ENCODE data around the gene TRPM6. TPM values are rescaled to one million over a fixed set of nuclear protein-coding genes. Genes with fewer than 3 reads are reported as not detected.
A peak's percentile ranks its signal among the peaks of the same experiment; 100 is the strongest.
"Not testable (repeated sequence)": the region's sequence is repeated elsewhere in the genome, so short reads cannot be mapped to it uniquely, and the experiment has no call there.

TRPM6 gene
- total and polyA plus RNA-seq, 4 experiments from 2014 or later = not detected

- ChIA-PET POLR2A (ENCODE audit: partially characterized antibody) (no interaction called here), CTCF (ENCODE audit: partially characterized antibody) (no interaction called here)
- Mint-ChIP-seq H3K9me3 (peaks cover 0 to 20% (median 14%) of the 10 kb centered on the region in 8 donors), H3K36me3 (peaks cover 2 to 3% of the 10 kb centered on the region in 2 donors), H3K4me1 (no peaks in the 10 kb centered on the region), H3K27me3 (peaks cover 18 to 40% of the 10 kb centered on the region in 2 donors), H3K4me3 (no peak overlapping the region), H3K27ac (no peak overlapping the region)
- Histone ChIP-seq H3K9me3 (ENCODE audit: control insufficient read depth in 1 of 2, low read length in 2 of 2) (no peaks in the 10 kb centered on the region), H3K27me3 (ENCODE audit: insufficient read depth, low read length) (no peaks in the 10 kb centered on the region), H3K4me1 (ENCODE audit: insufficient read depth, low read length) (no peaks in the 10 kb centered on the region), H3K36me3 (ENCODE audit: insufficient read depth, low read length) (no peaks in the 10 kb centered on the region), H3K4me3 (ENCODE audit: low read length in 2 of 2) (no peak overlapping the region), H3K27ac (ENCODE audit: low read depth, low read length) (no peak overlapping the region)
- no peak for DNase-seq
- intact Hi-C loops (cut with micrococcal nuclease) = no loop called here
These were observed 19.4 kb upstream of the TRPM6 start for GRCh38 chr9:74907085-74907484.

GRCh38 chr9:74901001-74901400 is 13.3 kb upstream of the TRPM6 start:
- CTCF ChIA-PET (ENCODE audit: partially characterized antibody) = no interaction called here
- intact Hi-C loops (cut with micrococcal nuclease) = no loop called here
- H3K36me3 ChIP-seq (ENCODE audit: insufficient read depth, low read length) = no peaks in the 10 kb centered on the region
- DNase-seq = no peak
- POLR2A ChIA-PET (ENCODE audit: partially characterized antibody) = no interaction called here
- no peaks in the 10 kb centered on the region for H3K36me3 Mint-ChIP-seq
- no peaks in the 10 kb centered on the region for H3K4me1 Mint-ChIP-seq
- no peaks in the 10 kb centered on the region for H3K9me3 ChIP-seq (ENCODE audit: control insufficient read depth in 1 of 2, low read length in 2 of 2)
- peaks cover 6 to 11% of the 10 kb centered on the region in 2 donors for H3K27me3 Mint-ChIP-seq
- H3K4me3 Mint-ChIP-seq = no peak overlapping the region
- H3K27ac Mint-ChIP-seq = no peak overlapping the region
- no peak overlapping the region for H3K4me3 ChIP-seq (ENCODE audit: low read length in 2 of 2)
- H3K27me3 ChIP-seq (ENCODE audit: insufficient read depth, low read length) = no peaks in the 10 kb centered on the region
- no peak overlapping the region for H3K27ac ChIP-seq (ENCODE audit: low read depth, low read length)
- H3K4me1 ChIP-seq (ENCODE audit: insufficient read depth, low read length) = no peaks in the 10 kb centered on the region
- H3K9me3 Mint-ChIP-seq = no peaks in the 10 kb centered on the region

DNA sequence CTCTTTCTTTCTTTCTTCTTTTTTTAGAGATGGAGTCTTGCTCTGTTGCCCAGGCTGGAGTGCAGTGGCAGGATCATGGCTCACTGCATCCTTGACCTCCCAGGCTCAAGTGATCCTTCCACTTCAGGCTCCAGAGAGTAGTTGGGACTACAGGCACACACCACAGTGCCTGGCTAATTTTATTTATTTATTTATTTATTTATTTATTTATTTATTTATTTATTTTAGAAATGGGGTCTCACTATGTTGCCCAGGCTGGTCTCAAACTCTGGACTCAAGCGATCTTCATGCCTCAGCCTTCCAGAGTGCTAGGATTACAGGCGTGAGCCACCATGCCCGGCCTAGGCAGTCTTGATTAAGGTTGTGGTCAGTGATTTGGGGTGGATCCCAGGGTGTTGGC is 728 bp upstream of the TRPM6 start:
- CTCF ChIA-PET (ENCODE audit: partially characterized antibody); H3K9me3 ChIP-seq (ENCODE audit: control insufficient read depth in 1 of 2, low read length in 2 of 2); H3K4me3 ChIP-seq (ENCODE audit: low read length in 2 of 2); H3K27ac ChIP-seq (ENCODE audit: low read depth, low read length); POLR2A ChIA-PET (ENCODE audit: partially characterized antibody); H3K36me3 ChIP-seq (ENCODE audit: insufficient read depth, low read length); H3K9me3 Mint-ChIP-seq; H3K4me1 ChIP-seq (ENCODE audit: insufficient read depth, low read length); DNase-seq; H3K27ac Mint-ChIP-seq; H3K36me3 Mint-ChIP-seq: not testable (repeated sequence)
- Mint-ChIP-seq H3K4me3 (peak overlapping the region in 3 of 8 donors; percentile 36 to 83 (median 58)), H3K27me3 (peaks cover 22 to 30% of the 10 kb centered on the region in 2 donors), H3K4me1 (peaks cover 6 to 18% (median 16%) of the 10 kb centered on the region in 4 donors)
- peaks cover 15% of the 10 kb centered on the region for H3K27me3 ChIP-seq (ENCODE audit: insufficient read depth, low read length)
- intact Hi-C loops (cut with micrococcal nuclease) = loop anchor here (10.0 kb wide), 1 partner anchor 66 kb away; the partner anchor contains the start of gene C9orf40

GRCh38 chr9:74887981-74888370 is 255 bp upstream of the TRPM6 start:
- Histone ChIP-seq H3K9me3 (ENCODE audit: control insufficient read depth in 1 of 2, low read length in 2 of 2) (no peaks in the 10 kb centered on the region), H3K36me3 (ENCODE audit: insufficient read depth, low read length) (no peaks in the 10 kb centered on the region), H3K4me3 (ENCODE audit: low read length in 2 of 2) (no peak overlapping the region), H3K27ac (ENCODE audit: low read depth, low read length) (no peak overlapping the region), H3K27me3 (ENCODE audit: insufficient read depth, low read length) (peaks cover 15% of the 10 kb centered on the region), H3K4me1 (ENCODE audit: insufficient read depth, low read length) (peaks cover 6% of the 10 kb centered on the region)
- peak overlapping the region; percentile 36 to 94 (median 83) for H3K4me3 Mint-ChIP-seq
- H3K27me3 Mint-ChIP-seq = peaks cover 24 to 33% of the 10 kb centered on the region in 2 donors
- no peak overlapping the region for H3K27ac Mint-ChIP-seq
- CTCF ChIA-PET (ENCODE audit: partially characterized antibody) = no interaction called here
- intact Hi-C loops (cut with micrococcal nuclease) = loop anchor here (10.0 kb wide), 1 partner anchor 67 kb away; the partner anchor contains the start of gene C9orf40
- H3K4me1 Mint-ChIP-seq = peaks cover 6 to 18% (median 16%) of the 10 kb centered on the region in 4 donors
- POLR2A ChIA-PET (ENCODE audit: partially characterized antibody) = no interaction called here
- H3K36me3 Mint-ChIP-seq = peaks cover 0 to 3% of the 10 kb centered on the region in 2 donors
- H3K9me3 Mint-ChIP-seq = peaks cover 0 to 9% (median 7%) of the 10 kb centered on the region in 8 donors
- no peak for DNase-seq

DNA sequence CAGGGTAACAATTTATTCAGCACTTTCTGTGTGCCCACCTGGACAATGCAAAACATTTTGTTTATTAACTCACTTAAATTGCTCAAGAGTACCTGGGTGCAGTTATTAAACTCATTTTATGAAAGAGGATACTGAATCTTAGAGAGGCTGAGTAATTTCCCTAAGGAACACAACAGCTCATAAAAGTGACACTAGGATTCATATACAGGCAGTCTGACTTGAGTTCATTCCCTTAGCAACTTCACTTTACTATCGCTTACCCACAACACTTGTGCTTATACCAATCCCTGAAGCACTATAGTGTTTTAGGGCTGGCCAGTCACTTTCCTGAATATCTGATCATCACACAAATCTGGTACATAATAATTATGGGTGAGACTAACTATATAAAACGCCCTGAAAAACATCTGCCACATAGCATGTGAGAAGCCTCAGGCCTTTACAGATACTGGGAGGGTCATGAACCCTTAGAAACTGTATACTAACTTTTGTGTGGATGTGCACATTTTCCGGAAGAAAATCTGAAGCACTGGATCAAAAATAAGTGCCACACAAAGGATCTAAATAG is 11.3 kb downstream of the TRPM6 start:
- Mint-ChIP-seq H3K4me3 (no peak overlapping the region), H3K27me3 (peaks cover 17 to 19% of the 10 kb centered on the region in 2 donors), H3K4me1 (no peaks in the 10 kb centered on the region), H3K9me3 (peaks cover 5 to 34% (median 26%) of the 10 kb centered on the region in 8 donors), H3K27ac (no peak overlapping the region), H3K36me3 (peaks cover 5% of the 10 kb centered on the region in 2 donors)
- Histone ChIP-seq H3K27me3 (ENCODE audit: insufficient read depth, low read length) (no peaks in the 10 kb centered on the region), H3K36me3 (ENCODE audit: insufficient read depth, low read length) (no peaks in the 10 kb centered on the region), H3K27ac (ENCODE audit: low read depth, low read length) (no peak overlapping the region), H3K4me3 (ENCODE audit: low read length in 2 of 2) (no peak overlapping the region), H3K9me3 (ENCODE audit: control insufficient read depth in 1 of 2, low read length in 2 of 2) (peaks cover 0 to 3% of the 10 kb centered on the region in 2 donors), H3K4me1 (ENCODE audit: insufficient read depth, low read length) (no peaks in the 10 kb centered on the region)
- POLR2A ChIA-PET (ENCODE audit: partially characterized antibody) = no interaction called here
- DNase-seq = no peak
- CTCF ChIA-PET (ENCODE audit: partially characterized antibody) = no interaction called here
- intact Hi-C loops (cut with micrococcal nuclease) = no loop called here

DNA sequence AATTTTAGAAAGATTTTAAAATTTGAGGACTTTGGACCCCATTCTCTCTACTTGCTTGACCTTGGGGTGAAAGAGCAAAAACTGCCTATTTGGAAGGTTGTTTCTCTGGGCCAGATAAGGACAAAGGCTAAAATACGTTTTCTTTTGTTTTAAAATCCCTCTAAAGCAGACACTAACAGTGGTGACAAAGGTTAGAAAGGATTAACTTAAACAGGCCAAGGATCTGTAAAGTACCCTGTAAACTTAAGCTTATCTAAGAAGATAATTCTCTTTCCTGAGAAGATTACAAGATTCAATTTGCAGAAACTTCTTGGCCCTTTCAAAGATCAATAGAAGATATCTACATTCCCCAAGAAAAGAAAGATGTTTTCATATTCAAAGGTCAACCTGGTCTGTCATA is 12.1 kb downstream of the TRPM6 start:
- Mint-ChIP-seq H3K27ac (no peak overlapping the region), H3K4me3 (no peak overlapping the region), H3K4me1 (no peaks in the 10 kb centered on the region), H3K36me3 (peaks cover 5% of the 10 kb centered on the region in 2 donors), H3K27me3 (peaks cover 16 to 18% of the 10 kb centered on the region in 2 donors), H3K9me3 (peaks cover 5 to 33% (median 24%) of the 10 kb centered on the region in 8 donors)
- POLR2A ChIA-PET (ENCODE audit: partially characterized antibody) = no interaction called here
- intact Hi-C loops (cut with micrococcal nuclease) = no loop called here
- DNase-seq = no peak
- Histone ChIP-seq H3K36me3 (ENCODE audit: insufficient read depth, low read length) (no peaks in the 10 kb centered on the region), H3K27me3 (ENCODE audit: insufficient read depth, low read length) (no peaks in the 10 kb centered on the region), H3K4me3 (ENCODE audit: low read length in 2 of 2) (no peak overlapping the region), H3K9me3 (ENCODE audit: control insufficient read depth in 1 of 2, low read length in 2 of 2) (peaks cover 0 to 3% of the 10 kb centered on the region in 2 donors), H3K4me1 (ENCODE audit: insufficient read depth, low read length) (no peaks in the 10 kb centered on the region), H3K27ac (ENCODE audit: low read depth, low read length) (no peak overlapping the region)
- CTCF ChIA-PET (ENCODE audit: partially characterized antibody) = no interaction called here

GRCh38 chr9:74874220-74874619 is 13.5 kb downstream of the TRPM6 start:
- no peak overlapping the region for H3K4me3 ChIP-seq (ENCODE audit: low read length in 2 of 2)
- ChIA-PET CTCF (ENCODE audit: partially characterized antibody) (no interaction called here), POLR2A (ENCODE audit: partially characterized antibody) (no interaction called here)
- intact Hi-C loops (cut with micrococcal nuclease) = no loop called here
- no peaks in the 10 kb centered on the region for H3K27me3 ChIP-seq (ENCODE audit: insufficient read depth, low read length)
- no peak overlapping the region for H3K27ac ChIP-seq (ENCODE audit: low read depth, low read length)
- Mint-ChIP-seq H3K27ac (no peak overlapping the region), H3K4me3 (no peak overlapping the region), H3K4me1 (no peaks in the 10 kb centered on the region), H3K9me3 (peaks cover 3 to 19% (median 11%) of the 10 kb centered on the region in 8 donors), H3K27me3 (peaks cover 10 to 12% of the 10 kb centered on the region in 2 donors), H3K36me3 (peaks cover 0 to 5% of the 10 kb centered on the region in 2 donors)
- H3K36me3 ChIP-seq (ENCODE audit: insufficient read depth, low read length) = no peaks in the 10 kb centered on the region
- H3K4me1 ChIP-seq (ENCODE audit: insufficient read depth, low read length) = no peaks in the 10 kb centered on the region
- H3K9me3 ChIP-seq (ENCODE audit: control insufficient read depth in 1 of 2, low read length in 2 of 2) = peaks cover 0 to 3% of the 10 kb centered on the region in 2 donors
- no peak for DNase-seq

Measured in CD4-positive, alpha-beta memory T cell (primary cell).